ENCODE measurements around the gene HIGD1C. TPM values are rescaled to one million over a fixed set of nuclear protein-coding genes. Genes with fewer than 3 reads are reported as not detected.

HIGD1C gene
- total RNA-seq, 1 experiment from 2014 or later, result not detected

DNA sequence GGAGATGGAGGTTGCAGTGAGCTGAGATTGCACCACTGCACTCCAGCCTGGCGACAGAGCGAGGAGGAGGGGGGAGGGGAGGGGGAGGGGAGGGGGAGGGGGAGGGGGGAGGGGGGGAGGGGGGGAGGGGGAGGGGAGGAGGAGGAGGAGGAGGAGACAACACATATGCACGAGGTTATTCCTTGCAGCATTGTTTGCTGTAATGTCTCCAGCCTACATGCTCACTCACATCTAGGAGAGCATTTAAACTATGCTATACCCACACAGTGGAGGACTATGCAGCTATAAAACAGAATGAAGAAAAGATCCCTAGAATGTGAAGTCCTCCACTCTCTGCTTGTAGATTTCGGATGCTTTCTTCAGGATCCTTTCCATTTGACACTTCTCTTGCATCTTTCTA is 3.5 kb upstream of the HIGD1C start:
- H4K5ac ChIP-seq (ENCODE audit: insufficient read length, low read depth, low read length), result no peak overlapping the region
- Mint-ChIP-seq H3K4me3 (no peak overlapping the region), H3K36me3 (ENCODE audit: insufficient read depth in 1 of 3, low read depth in 3 of 3) (no peaks in the 10 kb centered on the region; a peak in 1 of 7 replicates), H3K9me3 (peaks cover 4 to 5% of the 10 kb centered on the region in 2 experiments; a peak in 2 of 5 replicates), H3K27ac (no peak overlapping the region), H3K27me3 (ENCODE audit: low read depth) (no peaks in the 10 kb centered on the region), H3K4me1 (peaks cover 0 to 7% of the 10 kb centered on the region in 2 experiments; a peak in 2 of 4 replicates)
- H3K14ac ChIP-seq (ENCODE audit: insufficient read depth, low read length), result no peak overlapping the region
- no peaks in the 10 kb centered on the region for H3K4me1 ChIP-seq (ENCODE audit: insufficient read depth, low read length)
- no peaks in the 10 kb centered on the region for H3K9me3 ChIP-seq (ENCODE audit: control insufficient read depth, low read depth, low read length)
- no peak overlapping the region for H2AK5ac ChIP-seq (ENCODE audit: insufficient read length, low read length)
- H3K79me1 ChIP-seq (ENCODE audit: insufficient read depth, low read depth, low read length, poor library complexity, severe bottlenecking), result no peaks in the 10 kb centered on the region
- no peaks in the 10 kb centered on the region for H4K20me1 ChIP-seq (ENCODE audit: control insufficient read depth, insufficient read depth, insufficient read length)
- H2AFZ ChIP-seq (ENCODE audit: low read length), result no peak overlapping the region
- no peak overlapping the region for H2BK120ac ChIP-seq (ENCODE audit: low read depth, low read length, poor library complexity, severe bottlenecking)
- H3K23me2 ChIP-seq (ENCODE audit: insufficient read length, low read depth, low read length, poor library complexity, severe bottlenecking), result no peaks in the 10 kb centered on the region
- no peak overlapping the region for H3K4me2 ChIP-seq (ENCODE audit: insufficient read depth, insufficient read length, low read length)
- H3T11ph ChIP-seq (ENCODE audit: low read length), result no peak overlapping the region
- TF ChIP-seq, protein P1, sequence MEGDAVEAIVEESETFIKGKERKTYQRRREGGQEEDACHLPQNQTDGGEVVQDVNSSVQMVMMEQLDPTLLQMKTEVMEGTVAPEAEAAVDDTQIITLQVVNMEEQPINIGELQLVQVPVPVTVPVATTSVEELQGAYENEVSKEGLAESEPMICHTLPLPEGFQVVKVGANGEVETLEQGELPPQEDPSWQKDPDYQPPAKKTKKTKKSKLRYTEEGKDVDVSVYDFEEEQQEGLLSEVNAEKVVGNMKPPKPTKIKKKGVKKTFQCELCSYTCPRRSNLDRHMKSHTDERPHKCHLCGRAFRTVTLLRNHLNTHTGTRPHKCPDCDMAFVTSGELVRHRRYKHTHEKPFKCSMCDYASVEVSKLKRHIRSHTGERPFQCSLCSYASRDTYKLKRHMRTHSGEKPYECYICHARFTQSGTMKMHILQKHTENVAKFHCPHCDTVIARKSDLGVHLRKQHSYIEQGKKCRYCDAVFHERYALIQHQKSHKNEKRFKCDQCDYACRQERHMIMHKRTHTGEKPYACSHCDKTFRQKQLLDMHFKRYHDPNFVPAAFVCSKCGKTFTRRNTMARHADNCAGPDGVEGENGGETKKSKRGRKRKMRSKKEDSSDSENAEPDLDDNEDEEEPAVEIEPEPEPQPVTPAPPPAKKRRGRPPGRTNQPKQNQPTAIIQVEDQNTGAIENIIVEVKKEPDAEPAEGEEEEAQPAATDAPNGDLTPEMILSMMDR (conservative IDR thresholded peaks at IDR 0.05), result no peak
- no peak overlapping the region for H3K4ac ChIP-seq (ENCODE audit: low read depth, low read length)
- no CpG with 5 or more reads among the region's 4 CpGs for WGBS (ENCODE audit: extremely low coverage, insufficient read length, low lambda C conversion rate)
- H3K18ac ChIP-seq (ENCODE audit: insufficient read length, low read depth, low read length), result no peak overlapping the region
- no peak for DNase-seq
- no peak overlapping the region for H4K8ac ChIP-seq (replicated peaks; ENCODE audit: insufficient read length, low read depth, low read length)
- H2BK15ac ChIP-seq (ENCODE audit: low read depth, low read length), result no peak overlapping the region
- H3K27me3 ChIP-seq (ENCODE audit: insufficient read depth, low read length), result no peaks in the 10 kb centered on the region
- H3K27ac ChIP-seq (ENCODE audit: insufficient read length, low read depth, low read length), result no peak overlapping the region
- no peak overlapping the region for H2BK12ac ChIP-seq (ENCODE audit: insufficient read length, low read depth, low read length)
- H3K23ac ChIP-seq (ENCODE audit: insufficient read length, low read depth, low read length), result no peak overlapping the region
- no peak overlapping the region for H2BK20ac ChIP-seq (ENCODE audit: low read depth, low read length, poor library complexity, severe bottlenecking)
- H2BK5ac ChIP-seq (ENCODE audit: insufficient read length, low read length), result no peak overlapping the region
- H4K91ac ChIP-seq (ENCODE audit: insufficient read length, low read depth, low read length), result no peak overlapping the region
- no peak overlapping the region for H3K9ac ChIP-seq (ENCODE audit: extremely low read depth, insufficient read length, low read length)
- H3K56ac ChIP-seq (ENCODE audit: insufficient read length, low read depth, low read length), result no peak overlapping the region
- H3K79me2 ChIP-seq (ENCODE audit: insufficient read depth, low read length), result no peaks in the 10 kb centered on the region

Data from H9 (cell line).